Dermis blood vessel endothelial cell (primary cell): ENCODE measurements around the gene TOMM40L. TPM values are rescaled to one million over a fixed set of nuclear protein-coding genes. Genes with fewer than 3 reads are reported as not detected.

Source experiments
- DNase-seq: peaks from one replicate; pipeline ENCODE4 v3.0.0; 2010
- total RNA-seq: library from RNA; depleted of rRNA; stranded (reverse); fragments of >200 nt; gene quantifications from 2 replicates; pipeline ENCODE4 v1.2.3, GENCODE V29; 2014

Gene TOMM40L
- total RNA-seq, 1 donor from 2014 or later, result 14.8 TPM

DNA sequence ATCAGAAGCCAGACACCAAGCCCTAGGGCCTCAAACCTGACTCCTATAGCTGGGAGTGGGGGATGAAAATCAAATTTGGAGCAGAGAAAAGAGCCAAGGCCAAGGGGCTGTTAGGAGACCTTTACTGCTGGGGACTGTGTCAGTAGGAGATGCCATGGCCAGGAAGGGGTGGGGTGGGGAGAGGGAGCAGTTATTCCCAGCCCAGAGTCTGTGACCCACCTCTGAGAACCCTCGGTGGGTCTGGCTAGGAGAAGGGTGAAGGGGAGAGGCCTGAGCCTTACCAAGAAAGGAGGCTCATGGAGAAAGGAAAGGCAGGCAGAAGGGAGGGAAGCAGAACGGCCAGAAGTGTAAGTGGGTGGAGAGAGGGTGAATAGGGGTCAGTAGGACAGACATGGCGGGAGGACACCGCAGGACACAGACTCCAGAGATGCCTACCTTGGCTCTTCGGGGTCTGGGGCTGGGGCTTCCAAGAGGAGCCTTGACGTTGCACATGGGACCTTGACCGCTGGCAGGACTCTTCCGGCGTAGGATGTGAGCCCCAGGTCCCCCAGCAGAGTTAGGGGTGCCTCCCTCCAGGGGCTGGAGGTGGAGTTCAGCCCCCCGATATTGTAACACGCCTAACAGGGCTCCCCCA is 28.2 kb upstream of the TOMM40L start:
- DNase-seq, result no peak

- DNase-seq, result peak; percentile 61
Observed at GRCh38 chr1:161198194-161198896, 27.5 kb upstream of the TOMM40L start.

- DNase-seq, result peak; percentile 79
Observed at GRCh38 chr1:161198897-161199431, 26.9 kb upstream of the TOMM40L start, which contains the start of gene ADAMTS4. Gene ADAMTS4 (minus strand): TSS chr1:161199054. CDS start chr1:161198627, 427 bp downstream.

DNA sequence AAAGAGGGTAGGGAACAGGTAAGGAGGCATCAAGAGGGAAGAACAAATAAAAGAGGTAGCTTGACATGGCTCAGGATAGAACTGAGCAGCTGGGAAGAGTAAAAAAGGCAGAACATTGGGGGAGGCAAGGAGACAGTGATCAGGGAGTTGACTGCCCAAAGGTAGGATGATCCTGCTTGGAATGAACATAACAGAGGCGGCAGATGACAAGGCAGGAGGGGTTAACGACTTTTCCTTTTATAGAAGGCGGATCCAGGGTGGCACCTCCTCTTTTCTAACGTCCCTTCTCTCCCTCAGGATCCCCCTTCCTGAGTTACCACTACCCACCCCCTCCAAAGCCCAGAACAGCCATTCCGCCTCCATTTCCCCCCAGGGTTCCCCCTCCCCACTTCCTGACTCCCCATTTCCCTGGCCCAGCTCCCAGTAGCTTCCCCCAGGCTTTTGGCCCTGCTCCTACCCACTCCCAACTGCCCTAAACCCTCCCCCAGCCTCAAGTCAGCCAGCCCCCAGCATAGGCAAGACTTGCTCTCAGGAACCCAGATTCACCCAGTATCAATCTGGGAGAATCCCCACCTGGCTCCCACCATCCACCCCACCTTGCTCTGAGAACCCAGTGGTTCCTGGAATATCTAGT is 26.2 kb upstream of the TOMM40L start:
- DNase-seq, result peak; percentile 41

DNA sequence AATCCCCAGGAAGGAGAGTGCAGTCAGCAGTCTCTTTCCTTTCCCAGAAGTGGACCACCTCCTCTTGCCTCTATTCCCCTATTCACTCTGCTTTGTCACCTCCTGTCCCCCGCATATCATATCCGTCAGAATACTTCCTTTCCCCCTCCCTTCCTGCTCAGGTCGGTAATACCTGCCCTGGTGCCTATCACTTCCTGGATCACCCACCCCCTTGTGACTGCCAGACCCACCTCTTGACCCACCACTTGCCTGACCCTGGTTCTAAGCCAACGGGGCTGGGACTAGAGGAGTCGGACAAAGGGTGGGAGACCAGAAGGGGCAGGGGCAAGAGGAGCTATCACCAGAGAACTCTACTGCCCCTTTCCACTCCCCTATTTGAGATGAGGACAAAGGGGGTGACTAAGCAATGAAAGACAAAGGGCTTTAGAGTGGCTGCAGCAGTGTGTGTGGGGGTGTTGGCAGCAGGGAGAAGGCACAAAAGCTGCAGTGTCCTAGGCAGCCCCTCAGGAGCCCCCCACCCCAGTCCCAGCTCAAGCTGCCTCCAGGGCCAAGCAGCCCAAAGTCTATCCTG is 25.4 kb upstream of the TOMM40L start:
- DNase-seq, result peak; percentile 67

DNA sequence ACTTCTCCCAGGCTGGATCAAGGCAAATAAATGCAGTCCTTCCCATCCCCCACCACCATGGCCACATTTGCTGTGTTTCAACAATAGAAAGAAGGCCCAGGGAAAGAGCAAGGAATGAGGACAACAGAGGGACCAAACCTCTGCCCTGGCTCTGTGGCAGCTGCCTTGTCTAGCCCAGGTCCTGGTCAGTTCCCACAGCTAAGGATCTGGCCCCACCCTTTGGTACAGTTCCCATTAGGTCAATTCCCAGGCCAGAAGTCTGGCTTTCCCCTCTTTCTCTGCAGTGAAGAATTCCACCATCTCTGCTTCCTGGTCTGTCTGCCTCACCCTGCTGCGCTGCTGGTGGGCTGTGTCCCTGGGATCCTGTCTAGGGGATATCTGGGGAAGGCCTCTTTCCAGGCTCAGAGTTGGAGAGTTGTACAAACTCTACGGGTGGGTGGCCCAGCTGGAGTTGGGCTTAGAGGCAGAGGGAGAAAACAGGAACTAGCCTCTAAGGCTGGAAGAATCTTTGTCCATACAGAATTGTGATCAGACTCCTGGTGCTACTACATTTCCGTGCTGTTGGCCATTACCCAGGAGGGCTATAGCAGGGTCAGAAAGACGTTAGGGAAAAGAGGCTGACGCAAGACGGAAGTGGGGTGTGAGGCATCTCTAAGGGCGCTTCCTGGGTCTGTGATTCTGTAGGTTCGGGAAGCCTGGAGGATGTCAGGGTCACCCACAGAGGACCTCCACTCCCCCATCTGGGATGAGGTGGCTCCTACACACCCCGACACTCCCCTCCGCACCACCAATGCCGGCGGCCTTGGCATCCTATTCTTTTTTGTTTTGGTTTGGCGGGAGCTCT is 24.6 kb upstream of the TOMM40L start:
- DNase-seq, result peak; percentile 79

DNA sequence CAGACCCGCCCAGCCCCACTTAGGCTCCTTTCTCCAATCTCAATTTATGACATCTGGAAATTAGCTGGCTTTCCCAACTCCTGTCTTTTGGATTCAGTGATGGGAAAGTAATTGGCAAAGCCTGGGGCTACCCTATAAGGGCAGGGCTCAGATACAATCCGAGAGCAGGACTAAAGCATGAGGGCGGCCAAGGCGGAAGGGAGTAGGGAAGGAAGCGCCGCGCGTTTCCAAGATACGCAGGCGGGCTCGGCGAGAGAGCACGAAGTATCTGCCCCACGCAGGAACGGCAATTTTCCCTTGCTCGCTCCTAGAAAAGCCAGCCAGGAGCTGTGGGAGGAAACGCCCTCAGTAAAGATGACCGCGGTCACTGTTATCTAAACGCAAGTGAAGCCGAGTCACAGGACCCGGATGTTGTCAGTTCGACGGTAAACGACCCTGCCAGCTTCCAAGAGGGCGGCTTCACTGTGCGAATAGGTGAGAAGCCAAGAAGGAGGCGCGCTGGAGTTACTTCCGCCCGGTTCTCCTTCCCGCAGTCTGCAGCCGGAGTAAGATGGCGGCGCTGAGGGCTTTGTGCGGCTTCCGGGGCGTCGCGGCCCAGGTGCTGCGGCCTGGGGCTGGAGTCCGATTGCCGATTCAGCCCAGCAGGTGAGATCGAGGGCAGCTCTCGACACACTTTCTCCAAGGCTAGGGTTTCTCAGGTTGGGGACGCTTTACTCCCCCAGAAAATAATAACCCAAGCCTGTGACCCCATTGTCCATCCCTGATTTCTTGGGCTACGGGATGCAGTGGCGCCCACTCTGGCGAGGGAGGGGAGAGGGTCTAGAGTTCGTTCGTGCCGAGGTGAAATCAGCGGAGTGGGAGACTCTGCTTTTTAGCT is 23.8 kb upstream of the TOMM40L start, which contains the start of gene NDUFS2:
Gene NDUFS2 (plus strand): TSS at position 532 of the 877 bp plus-strand sequence. CDS start 19 bp downstream, at position 551.
- DNase-seq, result peak; percentile 100

DNA sequence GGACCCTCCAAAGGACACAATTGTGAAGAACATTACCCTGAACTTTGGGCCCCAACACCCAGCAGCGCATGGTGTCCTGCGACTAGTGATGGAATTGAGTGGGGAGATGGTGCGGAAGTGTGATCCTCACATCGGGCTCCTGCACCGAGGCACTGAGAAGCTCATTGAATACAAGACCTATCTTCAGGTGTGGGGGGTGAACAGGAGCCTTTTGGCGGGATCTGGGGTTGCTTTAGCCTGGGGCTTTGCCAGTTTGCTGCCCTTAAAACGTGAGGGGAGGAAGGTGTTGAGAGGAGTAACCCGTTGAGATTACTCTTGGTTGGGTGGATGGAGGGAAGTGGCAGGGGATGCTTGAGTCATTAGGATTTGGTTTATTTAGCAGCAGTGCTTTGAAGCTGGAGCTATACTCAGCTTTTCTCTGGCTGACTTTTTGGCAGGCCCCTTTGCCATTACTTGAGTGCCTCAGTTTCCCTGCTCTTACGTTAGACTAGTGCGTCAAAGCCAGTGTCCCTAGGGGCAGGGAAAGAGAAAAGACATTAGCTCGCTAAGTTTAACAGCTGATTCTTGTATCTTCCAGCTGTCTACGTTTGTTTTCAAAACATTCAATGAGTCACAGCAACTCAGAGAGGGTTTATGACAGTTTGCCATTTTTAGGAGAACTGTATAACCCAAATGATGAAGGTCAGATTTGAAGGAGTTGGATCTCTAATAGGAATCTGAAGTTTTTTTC is 19.3 kb upstream of the TOMM40L start:
- DNase-seq, result no peak

DNA sequence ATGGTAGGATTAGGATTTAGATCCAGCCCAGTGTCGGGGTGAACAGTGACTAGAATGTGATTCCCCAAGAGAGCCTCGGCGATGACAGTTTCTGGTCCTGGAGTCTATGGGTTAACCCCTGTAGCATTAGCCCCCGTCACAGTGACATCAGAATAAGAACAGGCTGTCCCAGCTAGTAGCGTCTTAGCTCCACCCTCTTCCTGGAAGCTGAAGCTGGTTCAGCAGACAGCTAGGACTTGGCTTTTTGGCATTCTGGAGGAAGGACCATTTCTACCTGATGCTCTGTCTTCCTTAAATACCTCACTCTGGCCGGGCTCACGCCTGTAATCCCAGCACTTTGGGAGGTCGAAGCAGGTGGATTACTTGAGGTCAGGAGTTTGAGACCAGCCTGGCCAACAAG is 18.7 kb upstream of the TOMM40L start:
- peak; percentile 53 for DNase-seq

DNA sequence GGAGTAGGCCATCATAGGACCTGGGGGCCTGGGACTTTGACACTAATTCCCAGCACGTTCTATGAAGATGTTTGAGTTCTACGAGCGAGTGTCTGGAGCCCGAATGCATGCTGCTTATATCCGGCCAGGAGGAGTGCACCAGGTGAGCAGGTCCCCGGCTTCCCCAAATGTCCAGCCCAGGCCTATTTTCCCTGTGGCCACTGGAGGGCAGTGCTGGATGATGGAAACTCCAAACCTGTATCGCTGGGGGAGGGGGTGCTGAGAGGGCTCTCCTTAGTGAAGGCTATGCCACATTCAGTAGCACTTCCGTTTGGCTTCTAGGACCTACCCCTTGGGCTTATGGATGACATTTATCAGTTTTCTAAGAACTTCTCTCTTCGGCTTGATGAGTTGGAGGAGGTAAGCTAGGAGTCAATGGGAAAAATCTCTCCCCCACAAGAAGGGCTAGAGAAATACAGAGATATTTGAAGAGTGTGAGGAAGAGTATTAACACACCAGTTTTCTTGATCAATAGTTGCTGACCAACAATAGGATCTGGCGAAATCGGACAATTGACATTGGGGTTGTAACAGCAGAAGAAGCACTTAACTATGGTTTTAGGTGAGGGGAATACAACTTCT is 16.0 kb upstream of the TOMM40L start:
- DNase-seq, result peak; percentile 85

GRCh38 chr1:161214369-161214768 is 11.5 kb upstream of the TOMM40L start:
- DNase-seq, result no peak

DNA sequence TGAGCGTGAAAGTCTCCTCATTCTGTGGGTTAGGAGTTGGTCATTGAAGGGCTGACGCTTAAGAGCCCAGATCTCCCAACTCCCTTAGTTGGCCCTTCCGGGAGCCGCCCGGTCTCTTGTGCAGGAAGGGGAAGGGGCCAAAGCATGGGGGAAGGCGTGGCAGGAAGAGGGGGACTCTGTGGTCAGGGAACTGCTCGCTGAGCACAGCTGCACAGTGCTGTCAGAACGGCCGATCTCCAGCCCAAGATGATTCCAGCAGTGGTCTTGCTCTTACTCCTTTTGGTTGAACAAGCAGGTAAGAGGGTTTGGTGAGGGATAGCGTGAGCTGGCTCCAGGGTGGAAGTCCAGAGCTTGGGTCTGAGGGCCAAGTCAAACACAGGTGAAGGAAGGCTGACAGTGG is 10.8 kb upstream of the TOMM40L start, which contains the start of gene FCER1G:
Gene FCER1G (plus strand): TSS at position 220 of the 400 bp plus-strand sequence. CDS start 27 bp downstream, at position 247.
- no peak for DNase-seq

- DNase-seq, result no peak
Observed at GRCh38 chr1:161216945-161217712, 8.7 kb upstream of the TOMM40L start.

GRCh38 chr1:161217831-161218230 is 8.0 kb upstream of the TOMM40L start:
- no peak for DNase-seq

DNA sequence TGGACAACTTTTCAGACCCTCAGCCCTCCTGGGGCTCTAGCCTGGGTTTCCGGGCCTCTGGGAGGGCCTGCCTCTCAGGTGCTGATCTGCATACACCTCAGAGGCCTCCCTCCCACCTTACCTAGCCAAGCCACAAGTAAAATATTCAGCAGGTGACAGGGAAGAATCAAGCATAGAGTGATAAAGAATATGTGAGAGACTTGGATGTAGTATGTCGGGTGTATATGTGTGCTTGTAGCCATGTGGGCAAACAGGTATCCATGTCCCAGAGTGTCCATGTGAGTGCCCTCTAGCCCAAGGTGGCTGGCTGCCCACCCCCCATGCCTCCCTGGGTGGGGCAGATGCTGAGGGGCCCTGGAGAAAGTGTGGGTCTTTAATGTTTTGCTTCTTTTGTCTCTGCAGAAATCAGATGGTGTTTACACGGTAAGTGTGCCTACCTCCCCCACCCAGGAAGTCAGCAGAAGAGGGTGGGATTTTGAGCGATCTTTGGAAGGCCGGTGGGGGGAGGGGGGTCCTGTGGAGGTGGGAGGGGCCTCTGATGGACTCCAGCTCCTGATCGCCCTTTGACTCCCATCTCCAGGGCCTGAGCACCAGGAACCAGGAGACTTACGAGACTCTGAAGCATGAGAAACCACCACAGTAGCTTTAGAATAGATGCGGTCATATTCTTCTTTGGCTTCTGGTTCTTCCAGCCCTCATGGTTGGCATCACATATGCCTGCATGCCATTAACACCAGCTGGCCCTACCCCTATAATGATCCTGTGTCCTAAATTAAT is 7.4 kb upstream of the TOMM40L start:
- no peak for DNase-seq

DNA sequence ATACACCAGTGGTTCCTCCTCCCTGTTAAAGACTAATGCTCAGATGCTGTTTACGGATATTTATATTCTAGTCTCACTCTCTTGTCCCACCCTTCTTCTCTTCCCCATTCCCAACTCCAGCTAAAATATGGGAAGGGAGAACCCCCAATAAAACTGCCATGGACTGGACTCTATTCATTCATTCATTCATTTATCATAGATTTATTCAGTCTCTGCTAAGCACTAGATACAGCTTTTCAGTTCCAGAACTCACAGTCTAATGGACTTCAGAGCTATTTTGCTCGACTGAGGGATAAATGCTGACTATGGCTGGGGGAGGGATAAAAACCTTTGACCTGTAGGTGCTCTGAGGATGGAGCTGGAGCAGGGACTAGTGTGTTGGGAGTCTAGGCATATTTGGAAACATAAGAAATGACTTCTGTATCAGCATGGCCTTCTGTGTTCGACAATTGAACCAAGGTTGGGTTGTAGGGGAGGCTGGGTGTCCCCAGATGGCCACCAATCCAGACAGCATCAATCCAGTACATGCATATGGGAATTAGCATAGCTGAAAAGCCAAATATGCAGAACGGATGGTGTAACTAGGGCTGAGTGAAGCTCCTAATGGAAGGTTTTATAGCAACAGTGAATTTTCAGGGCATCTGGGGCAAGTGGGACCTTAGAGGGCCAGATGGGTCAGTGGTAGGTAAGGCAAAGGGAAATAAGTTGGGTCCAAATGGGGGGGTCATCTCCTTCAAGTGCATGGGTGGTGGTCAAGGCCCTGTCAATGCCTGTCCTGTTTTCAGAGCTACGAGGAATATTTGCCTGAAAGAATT is 6.6 kb upstream of the TOMM40L start:
- no peak for DNase-seq

DNA sequence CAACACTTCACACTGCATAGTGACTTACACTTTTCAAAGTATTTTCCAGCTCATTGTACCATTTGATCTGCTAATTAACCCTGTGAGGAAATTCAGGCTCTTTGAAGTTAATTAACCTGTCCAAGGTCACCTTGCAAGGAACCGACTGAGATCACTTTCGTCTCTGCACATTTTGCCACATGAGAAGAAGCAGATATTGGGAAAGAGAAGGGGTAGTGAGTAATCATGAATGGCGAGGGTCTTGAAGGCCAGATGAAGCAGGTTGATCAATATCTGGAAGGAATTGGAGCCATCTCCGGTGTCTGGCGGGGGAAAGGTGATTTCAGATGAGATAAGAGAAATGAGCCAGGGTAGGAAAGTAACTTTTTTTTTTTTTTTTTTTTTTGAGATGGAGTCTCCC is 5.9 kb upstream of the TOMM40L start:
- DNase-seq, result no peak
